HPDE6-E6E7 (cell line): ENCODE results near the gene NCOA5.

ENCODE experiments used
- DNase-seq: peaks from one replicate; pipeline ENCODE4 v3.0.0; 2011; ENCODE audit warnings: missing footprints; ENCODE audit errors: extremely low spot score

Gene NCOA5

DNA sequence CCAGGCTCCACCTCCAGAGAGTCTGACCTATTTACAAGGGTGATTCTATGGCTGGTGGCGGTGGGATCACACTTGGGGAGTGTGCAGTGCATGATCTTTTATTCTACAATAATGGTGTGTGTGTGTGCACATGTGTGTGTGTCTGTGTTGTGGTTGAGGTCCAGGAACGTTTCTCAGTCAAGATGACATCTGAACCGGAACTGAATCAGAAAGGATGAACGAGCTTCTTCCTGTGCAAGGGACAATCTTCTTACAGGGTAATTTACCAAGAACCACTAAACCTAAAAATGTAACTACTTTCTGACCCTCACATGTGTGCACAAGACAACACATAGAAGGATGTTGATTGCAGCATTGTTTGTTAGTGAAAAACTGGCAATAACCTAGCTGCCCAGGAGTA, 72.5 kb downstream of the NCOA5 start:
- no peak for DNase-seq

GRCh38 chr20:46014517-46015396, 75.0 kb downstream of the NCOA5 start:
- no peak for DNase-seq

DNA sequence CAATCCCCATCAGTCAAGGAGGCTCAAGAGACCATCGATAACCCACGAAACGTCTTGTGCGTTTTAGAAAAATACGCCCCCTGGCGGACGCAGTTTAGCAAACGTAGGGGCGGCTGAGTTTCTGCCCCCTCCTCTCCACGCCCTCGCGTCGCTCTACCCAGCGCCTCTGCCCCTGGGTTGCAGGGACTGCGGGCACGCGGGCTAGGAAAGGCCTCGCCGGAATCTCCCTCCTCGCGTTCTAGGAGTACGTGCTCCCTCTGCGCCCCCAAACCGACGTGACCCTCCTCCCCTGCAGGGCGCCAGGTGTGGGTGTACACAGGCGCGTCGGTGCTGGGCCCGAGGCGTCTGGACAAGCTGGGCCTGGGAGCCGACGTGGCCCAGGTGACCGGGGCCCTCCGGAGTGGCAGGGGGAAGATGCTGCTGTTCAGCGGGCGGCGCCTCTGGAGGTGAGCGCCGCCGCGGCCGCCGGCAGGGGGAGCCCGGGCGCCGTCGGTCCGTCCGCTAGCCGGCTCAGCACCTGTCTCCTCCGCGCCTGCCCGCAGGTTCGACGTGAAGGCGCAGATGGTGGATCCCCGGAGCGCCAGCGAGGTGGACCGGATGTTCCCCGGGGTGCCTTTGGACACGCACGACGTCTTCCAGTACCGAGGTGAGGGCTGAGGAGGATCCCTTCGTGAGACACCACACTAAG, 75.8 kb downstream of the NCOA5 start:
- peak; percentile 83 for DNase-seq

DNA sequence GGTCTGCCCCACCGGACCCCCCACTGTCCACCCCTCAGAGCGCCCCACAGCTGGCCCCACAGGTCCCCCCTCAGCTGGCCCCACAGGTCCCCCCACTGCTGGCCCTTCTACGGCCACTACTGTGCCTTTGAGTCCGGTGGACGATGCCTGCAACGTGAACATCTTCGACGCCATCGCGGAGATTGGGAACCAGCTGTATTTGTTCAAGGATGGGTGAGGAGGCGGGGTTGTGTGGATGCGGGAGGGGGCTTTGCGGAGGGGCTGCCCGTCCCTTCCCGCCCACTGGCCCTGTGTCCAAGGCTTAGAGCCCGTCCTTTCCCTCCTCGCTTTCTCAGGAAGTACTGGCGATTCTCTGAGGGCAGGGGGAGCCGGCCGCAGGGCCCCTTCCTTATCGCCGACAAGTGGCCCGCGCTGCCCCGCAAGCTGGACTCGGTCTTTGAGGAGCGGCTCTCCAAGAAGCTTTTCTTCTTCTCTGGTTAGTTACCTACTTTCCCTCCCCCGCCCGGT, 76.4 kb downstream of the NCOA5 start:
- no peak for DNase-seq

- DNase-seq = no peak
Measured at GRCh38 chr20:46012921-46013320, 76.8 kb downstream of the NCOA5 start.

GRCh38 chr20:46011631-46012482, 77.9 kb downstream of the NCOA5 start:
- no peak for DNase-seq
